ENCODE data around the gene JPH3. TPM values are rescaled to one million over a fixed set of nuclear protein-coding genes. Genes with fewer than 3 reads are reported as not detected.
"Not testable (repeated sequence)": the region's sequence is repeated elsewhere in the genome, so short reads cannot be mapped to it uniquely, and the experiment has no call there.

JPH3 gene
- total RNA-seq, 1 donor from 2014 or later: 0.16 TPM

DNA sequence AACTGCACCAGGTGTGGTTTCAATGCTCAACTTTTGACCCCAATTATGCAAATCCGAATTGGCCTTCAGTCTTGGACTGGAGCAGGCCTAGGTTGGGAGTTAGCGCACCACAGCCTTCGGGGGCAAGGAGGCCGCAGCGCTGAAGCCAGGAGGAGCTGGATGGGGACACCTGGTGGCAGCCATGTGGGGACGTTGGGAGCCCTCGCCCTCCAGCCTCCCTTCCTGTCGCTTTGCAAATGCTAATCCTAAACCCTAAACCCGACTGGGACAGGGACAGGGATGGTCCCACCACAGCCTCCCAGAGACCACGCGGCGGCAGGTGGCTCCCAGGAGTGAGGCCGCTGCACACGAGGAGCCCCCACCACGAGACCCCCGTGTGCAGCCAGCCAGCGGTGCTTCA is 104.8 kb downstream of the JPH3 start:
- no peak overlapping the region for H3K27ac Mint-ChIP-seq
- no peak overlapping the region for H3K4me3 Mint-ChIP-seq (ENCODE audit: low read depth)
- H3K4me1 Mint-ChIP-seq (ENCODE audit: low read depth): peaks cover 14% of the 10 kb centered on the region
- intact Hi-C loops (cut with micrococcal nuclease): no loop called here
- peaks cover 35% of the 10 kb centered on the region for H3K36me3 Mint-ChIP-seq (ENCODE audit: low read depth)
- H3K27me3 Mint-ChIP-seq (ENCODE audit: low read depth): no peaks in the 10 kb centered on the region
- DNase-seq (ENCODE audit: low spot score): no peak
- H3K9me3 Mint-ChIP-seq: no peaks in the 10 kb centered on the region

DNA sequence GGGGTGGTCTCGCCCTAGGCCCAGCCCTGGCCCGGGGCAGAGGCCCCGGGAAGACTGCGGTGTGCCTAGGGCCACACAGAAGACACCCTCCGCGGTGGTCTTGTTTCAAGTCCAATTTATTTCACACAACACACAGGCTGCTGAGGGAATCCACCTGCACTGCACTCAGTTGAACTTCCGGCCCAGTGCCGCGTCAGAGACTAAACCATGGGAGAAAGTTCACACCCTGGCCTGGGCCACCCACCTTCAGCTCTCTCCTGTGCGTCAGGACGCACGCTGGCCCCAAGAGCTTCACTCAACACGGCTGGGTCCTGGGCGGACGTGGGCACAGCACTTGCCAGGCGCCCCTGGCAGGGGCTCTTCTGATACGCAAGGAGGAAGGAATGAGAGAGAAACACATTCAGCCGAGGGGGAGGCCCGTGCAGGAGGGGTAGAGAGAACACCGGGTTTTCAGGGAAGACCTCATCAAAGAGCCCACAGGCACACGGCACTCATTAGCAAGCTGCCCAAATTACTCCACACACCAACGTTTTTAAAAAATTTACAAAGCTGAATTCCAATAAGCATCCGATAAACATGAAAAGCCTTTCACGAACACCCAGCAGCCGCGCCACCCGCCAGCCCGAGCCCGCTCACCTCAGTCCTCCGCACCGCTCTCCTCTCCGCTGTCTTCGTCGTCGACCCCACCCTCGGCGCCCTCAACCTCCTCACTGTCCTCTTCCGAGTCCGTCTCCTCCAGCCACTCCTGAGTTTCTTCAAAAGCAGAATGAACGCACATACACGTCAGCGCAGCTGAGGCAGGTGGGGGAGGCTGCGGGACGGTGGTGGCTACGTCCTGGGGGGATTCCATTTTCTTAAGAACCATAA is 105.6 kb downstream of the JPH3 start:
- no peak for DNase-seq (ENCODE audit: low spot score)
- Mint-ChIP-seq H3K27me3 (ENCODE audit: low read depth) (no peaks in the 10 kb centered on the region), H3K36me3 (ENCODE audit: low read depth) (peaks cover 29% of the 10 kb centered on the region), H3K4me1 (ENCODE audit: low read depth) (peaks cover 7% of the 10 kb centered on the region), H3K4me3 (ENCODE audit: low read depth) (no peak overlapping the region), H3K9me3 (no peaks in the 10 kb centered on the region), H3K27ac (no peak overlapping the region)
- intact Hi-C loops (cut with micrococcal nuclease): no loop called here

DNA sequence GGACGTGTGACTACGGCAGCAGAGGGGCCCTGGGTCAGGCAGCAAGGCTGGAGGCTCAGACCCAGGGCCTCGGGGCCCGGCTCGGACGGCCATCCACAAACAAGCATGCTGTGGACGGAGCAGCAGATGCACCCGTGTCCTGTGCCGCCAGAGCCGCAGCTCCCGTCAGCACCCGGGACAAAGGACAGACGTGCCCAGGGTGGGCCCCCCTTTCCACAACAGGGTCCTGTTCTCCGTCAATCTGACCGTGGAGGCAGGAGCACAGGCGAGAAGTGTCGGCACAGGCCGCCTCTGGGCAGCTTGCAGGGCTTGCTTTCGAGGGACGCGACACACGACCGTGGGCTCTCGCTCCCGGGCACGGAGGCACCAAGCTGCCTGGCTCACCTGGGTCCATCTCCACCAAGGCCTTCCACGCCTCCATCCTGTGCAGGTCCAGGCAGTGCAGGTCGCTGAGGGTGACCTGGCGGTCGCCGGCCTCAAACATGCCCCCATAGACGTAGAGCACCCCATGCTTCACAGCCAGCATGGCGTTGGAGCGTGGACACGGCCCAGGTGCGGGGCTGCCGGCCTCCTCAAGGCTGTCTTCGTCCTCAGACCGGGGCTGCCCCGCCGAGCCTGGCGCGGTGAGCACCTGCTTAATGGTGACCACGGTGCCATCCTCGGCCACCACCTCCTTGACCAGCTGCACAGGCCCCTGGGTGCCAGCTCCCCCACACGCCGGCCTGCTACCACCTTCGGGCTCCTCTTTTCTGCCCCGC is 106.8 kb downstream of the JPH3 start:
- Mint-ChIP-seq H3K4me3 (ENCODE audit: low read depth) (no peak overlapping the region), H3K36me3 (ENCODE audit: low read depth) (peaks cover 21% of the 10 kb centered on the region), H3K4me1 (ENCODE audit: low read depth) (peaks cover 3% of the 10 kb centered on the region), H3K27ac (no peak overlapping the region), H3K9me3 (no peaks in the 10 kb centered on the region), H3K27me3 (ENCODE audit: low read depth) (no peaks in the 10 kb centered on the region)
- DNase-seq (ENCODE audit: low spot score): no peak
- intact Hi-C loops (cut with micrococcal nuclease): no loop called here

DNA sequence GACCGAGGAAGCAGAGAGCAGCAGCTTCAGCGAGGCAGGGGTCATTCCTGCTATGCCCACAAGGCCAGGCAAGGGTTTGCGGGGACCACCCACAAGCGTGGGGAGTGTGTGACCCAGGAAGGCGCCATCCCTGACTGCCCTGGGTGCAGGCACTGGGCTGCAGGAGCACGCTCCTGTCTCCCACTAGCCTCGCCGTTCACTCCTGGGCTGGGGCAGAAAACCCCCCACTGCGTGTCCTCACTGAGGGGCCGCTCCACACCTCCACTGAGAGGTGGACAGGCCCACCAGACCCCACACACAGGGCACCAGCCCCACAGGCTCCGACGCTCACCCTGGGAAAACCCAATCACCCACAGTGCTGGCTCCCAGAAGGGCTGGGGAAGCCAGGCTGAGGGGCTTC is 107.4 kb downstream of the JPH3 start:
- H3K9me3 Mint-ChIP-seq: no peaks in the 10 kb centered on the region
- DNase-seq (ENCODE audit: low spot score): no peak
- no peak overlapping the region for H3K27ac Mint-ChIP-seq
- intact Hi-C loops (cut with micrococcal nuclease): no loop called here
- no peak overlapping the region for H3K4me3 Mint-ChIP-seq (ENCODE audit: low read depth)
- H3K36me3 Mint-ChIP-seq (ENCODE audit: low read depth): peaks cover 24% of the 10 kb centered on the region
- H3K27me3 Mint-ChIP-seq (ENCODE audit: low read depth): no peaks in the 10 kb centered on the region
- H3K4me1 Mint-ChIP-seq (ENCODE audit: low read depth): peaks cover 4% of the 10 kb centered on the region

DNA sequence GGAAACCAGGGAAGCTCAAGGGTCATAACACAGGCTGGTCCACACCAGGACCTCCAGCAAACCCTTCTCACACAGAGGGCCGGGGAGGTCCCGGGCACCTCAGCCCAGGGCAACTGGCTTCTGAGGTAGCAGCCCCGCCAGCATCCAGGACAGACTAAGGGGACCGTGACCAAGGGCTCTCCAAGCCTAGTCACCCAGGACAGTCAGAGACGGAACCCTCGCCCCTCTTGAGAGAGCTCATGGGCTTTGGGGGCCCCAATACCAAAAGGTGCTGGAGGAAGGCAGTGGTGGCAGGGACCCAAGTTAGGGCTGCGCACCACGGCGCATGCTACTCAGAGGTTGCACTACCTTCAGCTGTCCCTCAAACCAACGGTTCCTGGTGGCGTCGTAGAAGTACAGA is 108.6 kb downstream of the JPH3 start:
- intact Hi-C loops (cut with micrococcal nuclease): no loop called here
- Mint-ChIP-seq H3K36me3 (ENCODE audit: low read depth) (peaks cover 33% of the 10 kb centered on the region), H3K9me3 (no peaks in the 10 kb centered on the region), H3K4me3 (ENCODE audit: low read depth) (no peak overlapping the region), H3K27me3 (ENCODE audit: low read depth) (no peaks in the 10 kb centered on the region), H3K27ac (no peak overlapping the region), H3K4me1 (ENCODE audit: low read depth) (peaks cover 4% of the 10 kb centered on the region)
- DNase-seq (ENCODE audit: low spot score): no peak

DNA sequence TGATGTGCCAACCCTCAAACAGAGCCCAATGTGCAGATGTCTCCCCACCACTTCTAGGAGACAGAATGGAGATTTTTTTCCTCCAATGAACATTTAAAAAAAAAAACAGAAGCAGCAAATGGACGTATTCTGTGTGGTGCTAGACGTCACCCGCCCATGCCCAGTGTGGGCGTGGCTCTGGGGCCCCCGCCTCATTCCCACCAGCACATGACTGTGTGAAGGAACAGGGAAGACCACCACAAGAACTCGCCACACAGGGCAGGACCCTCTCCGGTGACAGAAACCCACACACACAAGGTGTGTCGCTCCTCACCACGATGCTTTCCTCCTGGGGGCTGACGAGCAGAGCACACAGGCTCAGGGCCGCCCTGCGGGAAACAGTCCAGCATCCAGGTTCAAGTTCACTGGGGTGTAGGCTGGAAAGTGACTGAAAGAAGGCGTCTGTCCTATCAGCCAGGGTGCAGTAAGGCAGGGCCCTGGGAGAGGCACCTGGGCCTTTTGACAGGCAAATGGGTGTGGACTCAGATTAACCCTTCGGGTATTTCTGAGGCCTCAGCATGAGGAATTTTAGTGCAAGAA is 110.0 kb downstream of the JPH3 start:
- Mint-ChIP-seq H3K9me3 (no peaks in the 10 kb centered on the region), H3K27ac (no peak overlapping the region), H3K4me1 (ENCODE audit: low read depth) (peaks cover 4% of the 10 kb centered on the region), H3K4me3 (ENCODE audit: low read depth) (no peak overlapping the region), H3K36me3 (ENCODE audit: low read depth) (peaks cover 35% of the 10 kb centered on the region), H3K27me3 (ENCODE audit: low read depth) (no peaks in the 10 kb centered on the region)
- no peak for DNase-seq (ENCODE audit: low spot score)
- intact Hi-C loops (cut with micrococcal nuclease): loop anchor here (2.0 kb wide), 1 partner anchor 49 kb away; no protein-coding TSS in a partner anchor

DNA sequence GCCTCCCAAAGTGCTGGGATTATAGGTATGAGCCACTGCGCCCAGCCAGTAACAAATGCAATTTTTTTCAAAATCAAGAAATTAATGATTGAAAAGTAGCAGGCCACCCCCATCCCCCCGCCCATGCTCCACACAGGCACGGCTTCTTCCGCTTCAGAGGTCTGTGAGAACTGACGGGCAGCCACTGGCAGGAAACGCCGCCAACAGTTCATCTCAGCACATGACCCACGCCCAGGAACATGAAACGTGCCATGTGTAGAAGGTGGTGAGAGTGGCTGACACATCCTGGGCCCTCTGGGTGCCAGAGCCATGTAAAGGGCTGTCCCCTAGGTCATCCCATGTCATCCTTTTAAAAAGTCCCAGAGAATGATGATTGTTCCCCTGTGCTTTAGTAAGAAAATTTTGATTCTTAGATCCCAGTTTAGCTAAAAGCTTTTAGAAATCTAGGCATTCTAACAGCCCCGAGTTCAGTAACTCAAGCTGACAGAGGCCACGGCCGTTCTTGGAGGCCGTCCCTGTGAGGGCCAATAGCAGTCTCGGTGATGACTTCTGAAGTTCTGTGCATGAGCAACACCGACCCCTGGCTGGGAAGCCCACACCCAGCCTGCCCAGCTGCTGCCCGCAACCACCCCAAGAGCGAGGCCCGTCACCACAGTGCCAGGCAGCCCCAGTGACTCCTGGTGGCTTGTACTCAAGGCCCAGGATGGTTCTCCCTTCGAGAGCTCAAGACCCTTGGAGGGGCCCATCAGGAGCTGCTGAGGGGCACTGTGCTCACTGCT is 111.3 kb downstream of the JPH3 start:
- DNase-seq (ENCODE audit: low spot score): peak; percentile 33
- Mint-ChIP-seq H3K36me3 (ENCODE audit: low read depth) (peaks cover 32% of the 10 kb centered on the region), H3K9me3 (no peaks in the 10 kb centered on the region), H3K27ac (no peak overlapping the region), H3K4me1 (ENCODE audit: low read depth) (peaks cover 4% of the 10 kb centered on the region), H3K27me3 (ENCODE audit: low read depth) (no peaks in the 10 kb centered on the region), H3K4me3 (ENCODE audit: low read depth) (no peak overlapping the region)
- intact Hi-C loops (cut with micrococcal nuclease): loop anchor here (2.0 kb wide), 1 partner anchor 51 kb away; no protein-coding TSS in a partner anchor

DNA sequence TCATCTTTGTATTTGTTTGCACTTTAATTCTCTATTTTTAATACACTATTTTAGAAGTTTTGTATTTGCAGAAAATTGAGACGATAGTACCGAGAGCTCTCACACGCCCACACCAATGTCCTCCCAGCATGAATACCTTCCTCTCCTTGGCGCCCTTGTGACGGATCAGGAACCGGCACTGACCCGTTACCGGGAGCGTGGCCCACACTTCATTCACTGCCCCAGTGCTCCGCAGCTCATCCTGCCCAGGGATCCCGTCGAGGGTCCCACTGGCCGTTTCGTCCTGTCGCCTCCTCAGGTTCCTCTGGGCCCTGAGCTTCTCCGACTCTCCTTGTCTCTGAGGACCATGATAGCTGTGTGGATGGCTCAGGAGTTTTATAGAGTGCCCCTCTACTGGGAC is 112.9 kb downstream of the JPH3 start:
- intact Hi-C loops (cut with micrococcal nuclease): no loop called here
- H3K4me3 Mint-ChIP-seq (ENCODE audit: low read depth): no peak overlapping the region
- no peak overlapping the region for H3K27ac Mint-ChIP-seq
- DNase-seq (ENCODE audit: low spot score): no peak
- no peaks in the 10 kb centered on the region for H3K9me3 Mint-ChIP-seq
- peaks cover 4% of the 10 kb centered on the region for H3K4me1 Mint-ChIP-seq (ENCODE audit: low read depth)
- no peaks in the 10 kb centered on the region for H3K27me3 Mint-ChIP-seq (ENCODE audit: low read depth)
- H3K36me3 Mint-ChIP-seq (ENCODE audit: low read depth): peaks cover 35% of the 10 kb centered on the region

DNA sequence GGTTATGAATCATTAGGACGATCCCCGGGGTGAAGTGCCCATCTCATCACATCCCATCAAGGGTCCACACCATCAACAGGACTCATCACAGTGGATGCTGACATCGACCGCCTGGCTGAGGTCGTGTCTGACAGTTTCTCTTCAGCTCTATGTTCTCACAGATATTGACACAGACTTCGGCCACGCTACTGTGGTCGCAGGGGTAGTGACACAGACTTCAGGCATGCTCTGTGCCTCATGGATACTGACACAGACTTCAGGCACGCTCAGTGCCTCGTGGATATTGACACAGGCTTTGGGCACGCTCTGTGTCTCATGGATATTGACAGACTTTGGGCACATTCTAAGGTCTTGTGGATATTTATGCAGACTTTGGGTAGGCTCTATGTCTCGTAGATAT is 113.3 kb downstream of the JPH3 start:
- H3K9me3 Mint-ChIP-seq: no peaks in the 10 kb centered on the region
- no peak overlapping the region for H3K4me3 Mint-ChIP-seq (ENCODE audit: low read depth)
- intact Hi-C loops (cut with micrococcal nuclease): no loop called here
- peaks cover 32% of the 10 kb centered on the region for H3K36me3 Mint-ChIP-seq (ENCODE audit: low read depth)
- no peak for DNase-seq (ENCODE audit: low spot score)
- no peak overlapping the region for H3K27ac Mint-ChIP-seq
- peaks cover 4% of the 10 kb centered on the region for H3K4me1 Mint-ChIP-seq (ENCODE audit: low read depth)
- H3K27me3 Mint-ChIP-seq (ENCODE audit: low read depth): no peaks in the 10 kb centered on the region

DNA sequence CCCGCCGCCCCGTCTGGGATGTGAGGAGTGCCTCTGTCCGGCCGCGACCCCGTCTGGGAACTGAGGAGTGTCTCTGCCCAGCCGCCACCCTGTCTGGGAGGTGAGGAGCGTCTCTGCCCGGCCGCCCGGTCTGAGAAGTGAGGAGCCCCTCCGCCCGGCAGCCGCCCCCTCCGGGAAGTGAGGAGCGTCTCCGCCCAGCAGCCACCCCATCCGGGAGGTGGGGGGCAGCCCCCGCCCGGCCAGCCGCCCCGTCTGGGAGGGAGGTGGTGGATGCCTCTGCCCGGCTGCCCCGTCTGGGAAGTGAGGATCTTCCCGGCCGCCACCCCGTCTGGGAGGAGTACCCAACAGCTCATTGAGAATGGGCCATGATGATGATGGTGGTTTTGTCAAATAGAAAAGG is 116.5 kb downstream of the JPH3 start:
- H3K27ac Mint-ChIP-seq; intact Hi-C loops (cut with micrococcal nuclease); H3K9me3 Mint-ChIP-seq; H3K4me3 Mint-ChIP-seq (ENCODE audit: low read depth); H3K27me3 Mint-ChIP-seq (ENCODE audit: low read depth); DNase-seq (ENCODE audit: low spot score); H3K4me1 Mint-ChIP-seq (ENCODE audit: low read depth): not testable (repeated sequence)
- peaks cover 47% of the 10 kb centered on the region for H3K36me3 Mint-ChIP-seq (ENCODE audit: low read depth)

DNA sequence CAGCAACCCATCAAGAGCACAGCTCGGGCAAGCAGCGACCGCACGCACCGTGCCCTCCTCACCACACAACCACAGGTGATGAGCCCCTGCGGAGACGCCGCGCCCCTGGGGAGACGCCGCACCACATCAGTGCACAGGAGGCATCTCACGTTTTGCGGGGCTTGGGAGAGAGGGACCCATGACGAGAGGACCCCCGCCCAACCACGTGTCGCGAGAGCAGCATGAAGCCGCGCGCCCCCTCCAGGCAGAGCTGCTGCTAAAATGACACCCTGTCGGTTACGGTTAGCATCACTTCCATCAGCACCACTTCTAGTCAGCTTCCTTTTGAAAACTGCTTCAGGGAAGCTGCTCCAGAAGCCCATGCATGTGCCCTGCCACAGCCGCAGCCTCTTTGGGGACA is 118.1 kb downstream of the JPH3 start:
- Mint-ChIP-seq H3K4me1 (ENCODE audit: low read depth) (peaks cover 3% of the 10 kb centered on the region), H3K27me3 (ENCODE audit: low read depth) (no peaks in the 10 kb centered on the region), H3K4me3 (ENCODE audit: low read depth) (no peak overlapping the region), H3K36me3 (ENCODE audit: low read depth) (peaks cover 48% of the 10 kb centered on the region), H3K27ac (no peak overlapping the region), H3K9me3 (no peaks in the 10 kb centered on the region)
- no peak for DNase-seq (ENCODE audit: low spot score)
- intact Hi-C loops (cut with micrococcal nuclease): no loop called here

All from activated T-helper 2 cell treated with anti-CD3 and anti-CD28 coated beads, Interferon-gamma antibody, Interleukin-2, Interleukin-4, amounts not matched to agents 10 μg/mL and 5 μg/mL and 100 μg/mL, durations not matched to agents 14 hours and 24 hours and 36 hours (primary cell).